Retina (tissue), 1 donor: Measurements from ENCODE around the gene FAM234B.
A peak's percentile ranks its signal among the peaks of the same experiment; 100 is the strongest.

Experiments
- DNase-seq: peaks from one replicate; pipeline ENCODE4 v3.0.0-alpha.2; 2016

Gene FAM234B

DNA sequence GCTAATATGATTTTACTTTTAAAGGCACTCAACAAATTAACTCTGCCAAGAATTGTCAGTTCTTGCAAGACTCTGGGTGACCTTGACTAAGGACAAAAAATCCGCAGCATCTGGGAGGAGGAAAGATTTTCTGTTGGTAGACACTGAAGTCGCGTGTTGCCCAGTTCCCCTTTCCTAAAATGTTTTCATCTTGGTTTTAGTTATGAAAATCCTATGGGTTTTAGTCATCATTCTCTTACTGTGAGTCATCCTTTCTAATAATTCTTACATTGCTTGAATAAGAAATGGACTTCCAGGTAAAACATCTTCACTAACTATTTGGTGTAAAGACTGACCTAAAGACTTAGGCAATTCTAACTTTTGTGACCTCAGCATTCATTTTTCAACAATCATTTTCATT is 50.2 kb downstream of the FAM234B start:
- DNase-seq = no peak

DNA sequence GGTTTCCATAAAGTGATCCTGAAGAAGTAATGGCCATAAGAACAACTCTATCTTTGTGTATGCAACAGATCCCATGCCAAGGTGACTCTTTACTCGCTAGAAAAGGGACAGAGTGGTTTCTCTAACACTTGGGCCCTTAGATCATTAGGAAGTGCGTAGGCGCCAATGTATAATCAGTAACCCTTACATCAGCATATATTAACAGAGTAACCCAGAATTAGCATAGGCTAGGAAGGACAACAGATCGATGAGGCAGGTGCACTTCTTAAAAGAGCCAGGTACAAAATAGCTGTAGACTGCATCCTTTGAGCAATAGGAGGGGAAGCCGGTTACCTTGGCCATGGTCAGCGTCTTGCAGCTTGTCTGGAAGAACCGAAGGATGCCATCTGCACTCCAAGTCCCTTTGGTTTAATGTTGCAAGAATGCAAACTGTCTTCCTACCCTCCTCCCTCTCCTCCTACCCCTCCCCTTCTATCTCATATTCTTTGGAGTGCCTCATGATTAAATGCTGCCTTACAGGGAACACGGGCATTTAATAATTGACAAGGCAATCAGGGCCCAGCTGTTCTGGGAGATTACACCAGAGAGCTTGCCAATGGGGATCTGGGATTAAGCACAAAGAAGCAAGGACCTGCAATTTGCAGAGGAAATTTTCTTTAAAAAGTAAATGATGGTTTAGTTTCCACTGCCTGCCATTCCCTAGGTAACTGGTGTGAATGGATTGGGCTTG is 51.2 kb downstream of the FAM234B start:
- peak; percentile 21 for DNase-seq

DNA sequence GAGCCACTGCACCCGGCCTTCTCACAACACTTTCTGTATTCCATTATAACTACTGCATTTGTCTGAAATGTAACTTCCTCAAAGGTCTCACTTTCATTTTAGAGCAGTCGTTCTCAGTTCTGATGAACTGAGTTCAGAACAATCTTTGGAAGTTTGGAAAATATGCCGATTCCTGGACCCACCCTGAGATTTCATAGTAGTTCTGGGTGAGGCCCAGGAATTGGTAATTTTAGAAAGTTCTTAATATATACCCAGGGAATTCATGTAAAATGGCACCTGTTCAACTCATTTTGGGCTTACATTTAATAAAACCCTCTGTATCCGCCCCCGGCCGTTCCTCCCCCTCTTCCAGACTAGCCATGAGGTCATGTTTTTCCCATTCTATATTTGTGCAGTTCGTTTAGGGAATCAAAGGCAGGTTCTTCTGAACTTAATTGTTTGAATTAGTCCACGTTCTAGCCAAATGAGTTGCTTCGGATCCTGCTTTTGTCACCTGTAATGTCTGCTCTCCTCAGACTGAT is 53.4 kb downstream of the FAM234B start:
- DNase-seq = no peak

DNA sequence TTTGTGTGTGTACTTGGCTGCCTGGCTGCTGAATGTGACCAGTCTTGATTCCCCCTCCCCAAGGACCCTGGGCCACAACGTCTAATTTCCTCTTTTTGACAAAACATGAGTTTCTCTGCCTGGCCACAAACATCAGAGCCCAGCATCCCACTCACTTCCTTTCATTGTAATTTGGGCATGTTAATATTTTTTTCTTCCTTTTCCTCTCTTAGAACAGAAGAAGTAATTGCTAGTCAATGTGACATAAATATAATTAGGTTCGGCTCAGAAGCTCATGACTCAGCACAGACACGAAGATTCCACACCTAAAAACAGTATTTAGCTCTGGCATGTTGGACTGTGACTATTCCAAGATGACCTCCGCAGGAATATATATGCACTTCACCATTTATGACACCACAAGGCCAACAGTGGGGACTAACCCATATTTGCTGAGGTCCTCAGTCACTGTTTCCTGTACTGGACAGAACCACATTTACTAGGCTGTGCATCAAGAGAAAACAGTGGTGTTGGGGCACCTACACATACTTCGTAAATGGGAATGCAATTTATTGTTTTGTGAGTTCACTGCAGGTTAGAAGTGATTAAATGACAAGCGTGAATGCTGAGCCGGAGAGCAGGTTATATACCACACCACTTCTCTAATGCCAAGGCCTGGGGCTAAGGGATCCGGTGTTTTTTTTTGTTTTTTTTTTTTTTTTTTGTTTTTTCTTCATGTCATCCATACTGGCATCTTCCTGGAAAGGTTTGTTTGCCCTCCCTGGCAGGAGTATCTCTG is 55.1 kb downstream of the FAM234B start:
- DNase-seq = peak; percentile 23

DNA sequence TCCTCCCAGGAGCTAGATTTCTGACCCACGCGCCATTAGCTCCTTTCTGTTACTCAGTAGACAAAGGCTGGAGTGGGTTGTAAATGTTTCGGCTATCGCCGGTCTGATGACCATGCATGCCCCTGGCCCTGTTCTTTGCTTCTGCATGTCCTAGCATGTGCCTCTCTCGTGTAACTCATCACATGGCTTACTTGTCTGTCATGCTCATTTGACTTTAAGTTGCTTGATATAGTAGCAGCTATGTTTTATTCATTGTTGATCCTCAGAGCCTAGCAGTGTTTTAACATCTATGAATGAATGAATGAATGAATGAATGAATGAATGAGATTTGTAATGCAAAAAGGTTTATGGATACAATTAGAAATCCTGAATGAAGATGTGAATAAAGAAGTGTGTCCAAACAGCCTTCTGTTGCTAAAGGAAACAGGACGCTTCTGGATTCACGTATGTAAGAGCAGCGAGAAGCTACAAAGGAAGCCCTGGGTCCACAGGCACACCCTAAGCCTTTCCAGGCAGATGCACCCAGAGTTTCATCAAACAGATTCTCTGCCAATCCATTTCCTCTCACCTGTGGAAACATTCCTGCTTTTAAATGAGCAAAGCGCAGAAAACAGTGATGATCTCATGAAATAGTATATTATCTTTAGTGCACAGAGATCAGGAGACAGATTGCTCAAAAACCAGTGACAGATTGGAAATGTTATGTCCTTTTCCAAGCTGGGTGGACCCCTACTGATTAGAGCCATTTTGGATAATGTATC is 55.8 kb downstream of the FAM234B start:
- peak; percentile 20 for DNase-seq

DNA sequence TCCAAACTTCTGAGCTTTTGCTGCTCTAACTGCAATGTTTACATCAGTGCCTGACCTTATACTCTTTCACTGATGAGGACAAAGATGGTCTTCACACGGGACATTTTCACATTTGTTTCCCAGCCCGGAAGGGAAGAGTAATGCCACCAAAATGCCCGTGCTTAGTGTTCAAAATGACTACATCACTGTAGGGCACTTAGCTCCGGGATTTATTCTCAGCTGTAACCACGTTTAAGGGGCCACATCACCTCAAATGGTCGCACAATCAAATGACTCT is 56.4 kb downstream of the FAM234B start:
- DNase-seq = no peak

DNA sequence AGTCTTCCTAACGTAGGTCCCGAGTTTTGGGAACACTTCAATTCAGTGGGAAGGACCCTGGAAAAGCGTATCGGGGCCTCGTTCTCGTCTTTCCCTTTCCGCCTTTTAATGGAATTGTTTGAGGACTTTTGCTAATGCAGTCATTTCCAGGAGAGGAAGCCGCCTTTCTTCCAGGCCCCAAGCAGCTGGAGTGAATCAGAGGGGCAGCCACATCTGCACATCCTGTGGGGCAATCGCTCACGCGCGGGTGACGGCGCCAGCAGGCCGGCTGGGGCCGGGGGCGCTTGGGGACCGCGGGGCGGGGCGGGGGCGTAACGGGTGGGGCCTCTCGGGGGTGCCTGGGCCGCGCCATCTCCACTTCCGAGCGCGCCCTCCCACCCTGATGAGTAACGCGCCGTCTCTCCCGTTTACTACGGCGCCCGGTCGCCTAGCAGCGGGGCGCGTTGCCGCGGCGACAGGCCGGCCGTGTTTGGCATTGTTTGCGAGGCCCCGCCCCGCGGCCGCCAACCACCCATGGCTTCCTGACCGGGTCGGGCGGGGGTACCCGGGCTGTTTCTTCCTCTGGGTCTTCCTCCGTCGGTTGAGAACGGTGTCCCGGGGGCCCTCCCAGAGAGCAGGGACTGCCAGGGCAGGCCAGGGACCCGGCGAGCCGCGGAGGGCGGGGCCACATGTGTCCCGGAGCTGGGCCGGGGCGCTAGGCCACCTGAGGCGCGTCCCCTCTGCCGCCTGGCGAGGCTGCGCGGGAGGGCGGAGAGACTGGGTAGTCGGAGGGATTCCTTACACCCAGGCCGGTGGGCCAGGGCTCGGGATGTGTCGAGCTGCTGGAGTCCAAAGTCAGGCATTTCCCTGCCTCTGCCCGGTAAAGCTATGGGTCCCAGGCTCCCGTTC is 56.9 kb downstream of the FAM234B start:
- peak; percentile 96 for DNase-seq

DNA sequence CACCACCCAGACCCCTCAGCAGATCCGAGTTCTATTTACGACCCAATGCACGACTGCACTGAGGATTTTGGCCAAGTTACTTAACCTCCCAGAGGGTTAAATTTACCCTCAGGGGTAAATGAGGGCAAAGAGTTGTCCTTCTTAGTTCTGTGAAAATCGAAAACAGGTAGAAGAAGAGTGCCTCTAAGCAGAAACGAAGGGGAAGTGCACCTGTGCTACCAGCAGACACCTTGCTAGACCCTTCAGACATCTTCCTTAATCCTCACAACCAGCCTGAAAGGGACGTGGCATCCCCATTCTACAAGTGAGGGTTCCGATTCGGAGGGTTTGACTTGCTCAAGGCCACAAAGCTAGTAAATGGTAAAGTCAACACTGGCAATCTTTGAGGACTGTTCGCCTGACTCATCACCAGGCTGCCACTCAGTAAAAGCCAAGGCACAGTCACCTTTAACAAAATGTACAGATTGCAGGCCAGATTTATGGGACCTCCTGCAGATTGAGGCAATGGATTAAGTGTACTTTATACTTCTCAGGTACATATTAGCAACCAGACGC is 57.7 kb downstream of the FAM234B start:
- no peak for DNase-seq

DNA sequence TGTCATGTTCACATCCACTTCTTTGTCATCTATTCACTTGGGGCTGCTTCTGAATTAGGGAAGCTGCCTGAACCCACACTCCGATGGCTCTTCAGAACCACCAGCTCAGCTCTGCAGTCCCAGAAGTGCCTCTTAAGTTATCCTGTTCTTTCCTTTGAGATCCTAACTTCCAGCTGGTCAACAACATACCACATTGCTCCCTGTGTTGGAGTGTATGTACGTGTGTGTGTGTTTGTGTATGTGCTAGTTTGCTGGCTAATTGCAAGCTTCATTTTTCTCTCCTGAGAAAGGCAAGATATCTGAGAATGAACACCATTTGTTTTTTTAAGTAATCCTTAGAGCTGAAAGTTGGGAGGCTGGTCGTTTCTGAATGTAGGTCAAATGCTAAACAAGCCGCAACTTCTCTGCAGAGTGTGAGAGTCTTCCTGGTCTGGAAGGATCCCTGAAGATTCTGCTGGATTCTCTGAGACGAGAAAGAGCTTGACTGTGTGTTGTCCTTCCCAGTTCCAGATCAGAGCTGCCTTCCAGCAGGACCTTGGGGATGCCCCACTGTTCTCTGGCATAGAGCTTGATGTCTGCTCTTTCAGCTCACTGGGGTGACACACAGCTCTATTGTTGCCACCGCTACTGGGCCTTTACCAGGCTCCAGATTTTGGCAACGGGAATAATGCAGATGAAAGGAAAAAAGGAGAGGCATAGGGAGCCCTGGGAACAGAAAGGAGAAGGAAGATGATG is 58.4 kb downstream of the FAM234B start:
- peak; percentile 42 for DNase-seq

DNA sequence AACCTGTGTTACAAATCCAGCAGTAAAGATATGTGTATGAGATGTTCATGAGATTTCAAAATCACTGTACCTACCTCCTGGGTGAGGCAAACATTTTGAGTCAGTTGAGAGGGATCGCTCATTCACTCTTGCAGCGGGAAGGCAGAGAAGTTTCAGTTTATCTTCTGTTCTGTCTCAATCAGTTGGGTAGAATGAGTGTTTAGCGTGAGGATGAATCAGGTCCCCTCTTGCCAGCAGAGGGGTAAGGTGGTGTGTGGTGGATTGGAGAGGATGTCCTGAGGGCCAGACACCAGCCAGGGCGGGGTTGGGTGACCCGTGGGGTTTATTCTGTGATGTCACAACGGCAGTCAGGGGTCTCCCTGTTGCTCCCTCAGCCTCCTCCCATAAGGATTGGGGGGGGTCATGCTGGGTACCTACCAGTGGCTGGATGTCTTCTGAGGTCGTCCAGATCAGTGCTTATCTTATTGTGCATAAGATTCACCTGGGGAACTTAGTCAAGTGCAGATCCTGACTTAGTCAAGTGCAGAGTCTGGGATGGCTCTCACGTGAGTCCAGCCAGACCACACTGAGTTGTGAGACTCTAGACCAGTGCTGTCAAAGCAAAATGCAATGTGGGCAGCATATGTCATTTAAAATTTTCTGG is 59.3 kb downstream of the FAM234B start, which contains the start of gene GSG1:
GSG1 (minus strand) TSS at position 277 of the 643 bp plus-strand sequence; CDS start at position 122, 155 bp downstream.
- DNase-seq = no peak

DNA sequence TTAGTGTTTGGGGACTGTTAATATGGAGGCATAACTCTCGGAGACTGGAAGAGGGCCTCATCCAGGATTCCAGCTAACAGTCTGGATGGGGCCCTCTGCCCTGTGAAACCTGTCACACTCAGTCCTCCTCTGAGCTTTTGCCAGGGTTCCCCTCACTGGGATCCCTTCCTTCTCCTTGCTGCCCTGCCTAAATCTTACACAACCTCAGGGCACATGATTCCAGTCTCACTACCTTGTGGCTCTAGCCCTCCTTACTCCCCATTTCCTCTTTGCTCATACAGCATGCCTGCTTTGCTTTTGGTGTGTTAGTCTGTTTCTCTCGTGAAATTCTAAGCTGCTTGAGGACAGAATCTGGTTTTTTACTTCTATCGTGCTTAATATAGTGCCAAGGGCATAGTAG is 60.2 kb downstream of the FAM234B start:
- no peak for DNase-seq

DNA sequence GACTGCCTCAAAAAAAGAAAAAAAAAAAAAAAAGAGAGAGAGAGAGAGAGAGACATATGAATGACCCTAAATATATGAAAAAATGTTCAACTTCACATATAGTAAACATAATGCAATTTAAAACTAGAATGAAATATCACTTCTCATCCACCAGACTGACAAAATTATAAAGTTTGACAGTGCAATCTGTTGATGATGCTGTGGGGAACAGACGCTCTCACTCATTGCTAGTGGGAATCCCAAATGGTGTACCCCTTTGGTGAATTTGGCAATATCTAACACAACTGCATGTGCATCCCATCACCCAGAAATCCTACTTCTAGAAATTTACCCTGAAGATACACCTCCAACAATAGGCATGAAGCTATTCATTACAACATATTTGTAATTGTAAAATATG is 61.6 kb downstream of the FAM234B start:
- DNase-seq = no peak

DNA sequence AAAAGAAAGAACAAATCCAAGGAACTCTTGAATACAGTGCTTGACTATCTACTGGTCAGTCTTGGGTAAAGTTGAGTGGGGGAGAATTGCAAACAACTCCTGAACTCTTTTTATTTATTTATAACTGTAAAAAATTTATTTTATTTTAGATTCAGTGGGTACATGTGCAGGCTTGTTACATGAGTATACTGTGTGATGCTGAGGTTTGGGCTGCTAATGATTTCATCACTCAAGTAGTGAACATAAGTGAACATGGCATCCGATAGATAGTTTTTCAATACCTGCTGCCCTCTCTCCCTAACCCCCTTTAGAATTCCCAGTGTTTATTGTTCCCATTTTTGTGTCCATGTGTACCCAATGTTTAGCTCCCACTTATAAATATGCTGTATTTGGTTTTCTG is 62.5 kb downstream of the FAM234B start:
- no peak for DNase-seq

DNA sequence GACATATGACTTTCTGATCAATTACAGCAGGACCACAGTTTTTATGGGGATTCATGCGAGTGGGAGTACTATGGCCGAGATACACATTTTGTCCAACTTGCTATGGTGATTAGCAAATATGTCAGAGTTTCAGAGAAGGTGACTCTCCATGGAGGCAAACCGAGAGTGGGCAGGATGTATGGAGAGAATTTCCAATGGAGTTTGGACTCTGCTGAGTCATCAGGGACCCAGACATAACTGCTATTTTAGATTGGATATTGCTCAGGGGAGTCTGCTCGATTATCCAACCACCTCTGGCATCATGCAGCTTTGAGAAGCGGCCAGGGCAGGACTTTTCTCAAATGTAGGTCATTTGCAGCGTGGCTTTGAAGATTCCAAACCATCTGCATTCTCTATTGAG is 68.8 kb downstream of the FAM234B start:
- DNase-seq = no peak

DNA sequence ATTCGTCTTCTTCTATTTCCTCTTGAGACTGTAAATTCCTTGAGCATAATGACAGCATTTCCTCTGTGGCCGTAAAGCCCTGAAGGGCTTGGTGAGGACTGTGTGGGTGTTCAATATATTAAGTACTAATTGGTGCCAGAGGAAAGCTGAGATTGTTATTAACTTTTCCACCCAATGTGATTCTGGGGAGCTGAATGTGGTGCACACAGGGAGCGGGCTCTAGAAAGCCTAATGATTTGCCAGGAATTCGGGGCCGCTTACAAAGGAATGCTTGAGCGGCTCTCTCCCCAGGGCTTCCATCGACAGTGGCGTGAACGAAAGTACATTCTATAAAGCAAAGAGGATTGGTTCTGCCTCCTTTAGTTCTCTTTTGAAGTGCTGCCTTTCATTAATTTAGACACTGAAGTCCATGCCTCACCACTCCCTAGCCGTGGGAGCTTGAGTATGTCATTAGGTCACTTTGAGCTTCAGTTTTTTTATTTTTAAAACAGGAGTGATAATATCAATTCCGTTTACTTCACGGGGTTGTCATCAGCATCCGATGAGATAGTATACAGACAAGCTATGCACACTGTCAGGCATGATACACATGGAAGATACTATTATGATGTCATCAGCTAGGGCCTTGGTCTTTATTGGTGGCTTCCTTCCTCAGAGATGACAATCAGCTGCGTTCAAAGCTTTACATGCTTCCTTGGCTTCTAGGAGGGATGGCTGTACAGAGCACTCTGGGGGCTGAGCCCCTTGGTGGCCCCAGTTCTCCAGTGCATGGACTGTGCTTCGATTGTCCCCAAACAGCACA is 70.3 kb downstream of the FAM234B start:
- DNase-seq = peak; percentile 74

DNA sequence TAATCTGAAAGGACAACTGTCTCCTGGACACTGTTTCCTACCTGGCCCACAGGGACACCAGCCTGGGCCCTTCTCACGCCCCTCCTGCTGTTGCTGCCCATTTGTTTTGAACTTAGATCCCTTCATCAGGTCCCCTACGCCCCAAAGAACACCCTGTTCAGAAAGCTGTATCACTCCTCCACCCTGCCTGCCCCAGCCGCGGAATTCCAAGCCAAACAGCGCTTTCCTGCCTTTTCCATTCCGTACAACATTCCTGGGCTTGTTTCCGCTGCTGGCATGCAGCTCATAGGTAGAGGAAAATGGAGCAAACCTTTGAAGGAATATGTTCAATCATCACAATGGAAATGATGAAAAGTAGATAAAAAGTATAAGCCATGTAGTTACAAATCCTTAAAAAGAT is 72.1 kb downstream of the FAM234B start:
- DNase-seq = no peak

DNA sequence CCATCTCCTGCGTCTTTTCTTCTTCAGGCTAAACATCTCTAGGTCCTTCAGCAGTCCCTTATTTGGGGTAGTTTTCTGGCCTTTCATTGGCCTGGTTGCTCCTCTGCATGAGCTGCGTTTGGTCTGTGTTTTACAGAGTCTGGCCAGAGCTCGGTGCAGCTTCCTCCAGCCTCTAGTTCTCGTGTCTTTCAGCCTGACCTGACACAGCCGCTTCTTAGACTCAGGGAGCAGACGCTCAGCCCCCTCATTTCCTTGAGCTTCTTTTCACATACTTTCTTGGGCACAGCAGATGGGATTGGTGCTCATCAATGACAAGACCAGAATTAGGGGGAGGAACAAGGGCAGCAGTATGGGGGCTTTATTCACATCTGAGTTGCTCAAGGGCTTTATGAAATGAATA is 72.8 kb downstream of the FAM234B start:
- DNase-seq = peak; percentile 59

DNA sequence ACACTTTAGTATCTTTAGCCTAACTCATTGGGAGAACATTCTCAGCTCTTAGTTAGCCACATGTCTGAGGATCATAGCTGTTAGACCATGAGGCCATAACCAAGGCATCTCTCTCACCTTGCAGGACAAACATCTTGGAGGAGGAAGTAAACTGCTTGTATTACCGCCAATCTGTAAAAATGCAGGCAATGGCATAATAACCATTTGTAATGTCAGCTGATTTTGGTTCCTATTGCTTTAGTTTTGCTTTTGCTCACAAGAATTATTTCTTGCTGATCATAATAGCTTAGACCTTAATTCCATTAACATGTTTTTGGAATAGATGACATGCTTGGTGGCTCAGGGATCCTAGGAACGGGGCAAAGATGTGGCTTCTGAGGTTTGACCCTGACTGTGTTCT is 75.6 kb downstream of the FAM234B start:
- no peak for DNase-seq

DNA sequence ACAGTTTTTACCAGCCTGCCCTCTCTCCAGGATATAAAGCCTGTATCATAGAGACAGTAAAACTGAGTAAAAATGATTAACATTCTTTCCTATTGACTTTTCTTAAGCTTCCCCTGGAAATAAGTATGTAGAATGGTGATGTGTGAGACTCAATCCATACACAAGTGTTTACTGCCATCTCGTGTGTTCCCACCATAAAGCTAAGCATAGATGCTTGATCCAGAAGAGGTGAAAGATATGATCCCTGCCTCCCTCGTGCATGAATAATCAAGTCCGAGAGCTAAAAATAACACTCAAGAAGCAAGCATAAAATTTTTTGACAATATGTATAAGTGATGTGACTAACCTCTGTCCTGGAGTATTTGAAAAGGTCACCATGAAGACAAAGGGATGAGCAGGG is 76.2 kb downstream of the FAM234B start:
- no peak for DNase-seq

DNA sequence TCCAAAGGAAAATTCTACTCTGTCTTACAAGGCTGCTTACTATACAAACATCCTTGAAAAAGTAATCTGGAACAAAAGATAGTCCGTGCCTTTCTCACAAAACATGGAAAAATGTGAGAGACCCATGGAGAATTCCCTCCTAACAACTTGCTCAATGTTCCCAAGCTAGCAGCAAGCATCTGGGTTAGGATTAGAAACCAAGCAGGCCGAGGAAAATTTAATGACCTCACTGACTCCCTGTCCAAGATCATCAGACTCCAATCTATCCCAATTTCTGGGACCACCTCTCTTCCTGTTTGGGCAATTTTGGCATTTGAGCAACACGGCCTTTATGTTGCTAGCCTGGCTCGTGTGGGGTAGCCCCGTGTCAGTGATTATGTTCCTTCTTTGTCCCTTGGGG is 77.4 kb downstream of the FAM234B start:
- DNase-seq = no peak
